NCI-H1092 (cell line): Measurements from ENCODE around the gene ERC2.

Source experiments
- DNase-seq: peaks from one replicate; lab custom pipeline; 2025; lab: John Stamatoyannopoulos, UW

Gene ERC2

GRCh38 chr3:55641964-55642363 is 826.3 kb downstream of the ERC2 start:
- no peak for DNase-seq

- DNase-seq: no peak
Observed at GRCh38 chr3:55639896-55640765, 828.1 kb downstream of the ERC2 start.

- DNase-seq: no peak
Observed at GRCh38 chr3:55639143-55639542, 829.1 kb downstream of the ERC2 start.

GRCh38 chr3:55637906-55638638 is 830.2 kb downstream of the ERC2 start:
- no peak for DNase-seq

GRCh38 chr3:55636300-55637195 is 831.7 kb downstream of the ERC2 start:
- DNase-seq: no peak

GRCh38 chr3:55634345-55634744 is 833.9 kb downstream of the ERC2 start:
- DNase-seq: no peak

- no peak for DNase-seq
Observed at GRCh38 chr3:55633333-55633732, 834.9 kb downstream of the ERC2 start.

- no peak for DNase-seq
Observed at GRCh38 chr3:55631766-55632331, 836.4 kb downstream of the ERC2 start.

GRCh38 chr3:55630921-55631299 is 837.4 kb downstream of the ERC2 start:
- no peak for DNase-seq

- DNase-seq: no peak
Observed at GRCh38 chr3:55630280-55630920, 837.9 kb downstream of the ERC2 start.

GRCh38 chr3:55629432-55629831 is 838.8 kb downstream of the ERC2 start:
- no peak for DNase-seq

GRCh38 chr3:55626279-55626665 is 842.0 kb downstream of the ERC2 start:
- DNase-seq: no peak

GRCh38 chr3:55624238-55624637 is 844.0 kb downstream of the ERC2 start:
- DNase-seq: no peak

GRCh38 chr3:55623786-55624185 is 844.5 kb downstream of the ERC2 start:
- no peak for DNase-seq

- no peak for DNase-seq
Observed at GRCh38 chr3:55622733-55623132, 845.5 kb downstream of the ERC2 start.

- no peak for DNase-seq
Observed at GRCh38 chr3:55622116-55622515, 846.2 kb downstream of the ERC2 start.

GRCh38 chr3:55621648-55622047 is 846.6 kb downstream of the ERC2 start:
- no peak for DNase-seq

- no peak for DNase-seq
Observed at GRCh38 chr3:55621026-55621422, 847.2 kb downstream of the ERC2 start.

- DNase-seq: no peak
Observed at GRCh38 chr3:55620351-55621025, 847.8 kb downstream of the ERC2 start.

GRCh38 chr3:55619046-55619808 is 849.0 kb downstream of the ERC2 start:
- DNase-seq: no peak
